Osteocyte (in vitro differentiated cells): ENCODE results near the gene DDX1. TPM values are rescaled to one million over a fixed set of nuclear protein-coding genes. Genes with fewer than 3 reads are reported as not detected.

Experiments used
- DNase-seq: peaks from one replicate; pipeline ENCODE4 v3.0.0; 2021; ENCODE audit warnings: mixed read lengths; ENCODE audit not compliant: unreplicated experiment; ENCODE audit errors: extremely low spot score
- H3K27ac Mint-ChIP-seq: one replicate; pipeline ENCODE4 v1.8.0; 2021; ENCODE audit warnings: mild to moderate bottlenecking, mixed read lengths; ENCODE audit not compliant: unreplicated experiment
- H3K27me3 Mint-ChIP-seq: one replicate; pipeline ENCODE4 v1.8.0; 2021; ENCODE audit warnings: mixed read lengths; ENCODE audit not compliant: unreplicated experiment
- H3K36me3 Mint-ChIP-seq: one replicate; pipeline ENCODE4 v1.8.0; 2021; ENCODE audit warnings: mixed read lengths; ENCODE audit not compliant: unreplicated experiment
- H3K4me1 Mint-ChIP-seq: one replicate; pipeline ENCODE4 v1.8.0; 2021; ENCODE audit warnings: mixed read lengths; ENCODE audit not compliant: unreplicated experiment
- H3K4me3 Mint-ChIP-seq: one replicate; pipeline ENCODE4 v1.8.0; 2021; ENCODE audit warnings: mild to moderate bottlenecking, moderate library complexity, mixed read lengths; ENCODE audit not compliant: unreplicated experiment
- H3K9me3 Mint-ChIP-seq: one replicate; pipeline ENCODE4 v1.8.0; 2021; ENCODE audit warnings: mixed read lengths; ENCODE audit not compliant: unreplicated experiment
- CTCF ChIP-seq: fragments of 200-600 bp; sonication (generic); IDR thresholded peaks from 2 replicates; pipeline ENCODE4 v1.5.0; 2021; ENCODE audit warnings: antibody characterized with exemption, mild to moderate bottlenecking, moderate library complexity
- total RNA-seq: library from RNA; stranded (reverse); gene quantifications from 2 replicates; pipeline ENCODE4 v1.2.1, GENCODE V29; 2021

DDX1 gene
- total RNA-seq, 1 donor from 2014 or later = 90.7 TPM

- DNase-seq = no peak
- Mint-ChIP-seq H3K9me3 (no peaks in the 10 kb centered on the region), H3K36me3 (peaks cover 7% of the 10 kb centered on the region), H3K27ac (peak overlapping the region; percentile 62), H3K4me1 (peaks cover 13% of the 10 kb centered on the region), H3K27me3 (no peaks in the 10 kb centered on the region), H3K4me3 (no peak overlapping the region)
- TF ChIP-seq CTCF = no peak
Observed at GRCh38 chr2:15554525-15555218, 37.0 kb upstream of the DDX1 start.

GRCh38 chr2:15555760-15556193 lies 35.9 kb upstream of the DDX1 start:
- no peaks in the 10 kb centered on the region for H3K27me3 Mint-ChIP-seq
- H3K4me3 Mint-ChIP-seq = no peak overlapping the region
- TF ChIP-seq CTCF = no peak
- H3K27ac Mint-ChIP-seq = no peak overlapping the region
- no peak for DNase-seq
- H3K9me3 Mint-ChIP-seq = no peaks in the 10 kb centered on the region
- peaks cover 7% of the 10 kb centered on the region for H3K36me3 Mint-ChIP-seq
- peaks cover 21% of the 10 kb centered on the region for H3K4me1 Mint-ChIP-seq

- Mint-ChIP-seq H3K27me3 (no peaks in the 10 kb centered on the region), H3K9me3 (no peaks in the 10 kb centered on the region), H3K36me3 (peaks cover 7% of the 10 kb centered on the region), H3K4me1 (peaks cover 23% of the 10 kb centered on the region), H3K4me3 (no peak overlapping the region), H3K27ac (no peak overlapping the region)
- no peak for TF ChIP-seq CTCF
- DNase-seq = no peak
Observed at GRCh38 chr2:15556311-15556930, 35.2 kb upstream of the DDX1 start.

- no peak overlapping the region for H3K4me3 Mint-ChIP-seq
- no peak for TF ChIP-seq CTCF
- H3K27ac Mint-ChIP-seq = no peak overlapping the region
- peaks cover 31% of the 10 kb centered on the region for H3K4me1 Mint-ChIP-seq
- H3K36me3 Mint-ChIP-seq = peaks cover 3% of the 10 kb centered on the region
- no peaks in the 10 kb centered on the region for H3K27me3 Mint-ChIP-seq
- DNase-seq = no peak
- H3K9me3 Mint-ChIP-seq = no peaks in the 10 kb centered on the region
Observed at GRCh38 chr2:15557887-15558311, 33.8 kb upstream of the DDX1 start.

- Mint-ChIP-seq H3K27ac (peak overlapping the region; percentile 43), H3K4me1 (peaks cover 28% of the 10 kb centered on the region), H3K27me3 (peaks cover under 1% of the 10 kb centered on the region), H3K4me3 (peak overlapping the region; percentile 99), H3K36me3 (peaks cover 3% of the 10 kb centered on the region), H3K9me3 (no peaks in the 10 kb centered on the region)
- no peak for DNase-seq
- TF ChIP-seq CTCF = no peak
Observed at GRCh38 chr2:15559379-15560139, 32.1 kb upstream of the DDX1 start.
